GM13976 (cell line): Measurements from ENCODE around the gene CANT1.
A peak's percentile ranks its signal among the peaks of the same experiment; 100 is the strongest.

ENCODE experiments used
- DNase-seq: peaks from one replicate; pipeline ENCODE4 v3.0.0; 2012; ENCODE audit warnings: low spot score
- in situ Hi-C: fragments of 300-500 bp; cut with MboI; formaldehyde crosslinking; loops from one replicate; pipeline ENCODE4 v1.12.0; 2022; ENCODE audit warnings: low sequenced_read_pairs, mixed read lengths, inconsistent platforms; ENCODE audit not compliant: unreplicated experiment
- TF ChIP-seq, protein P1 (sequence below): IDR thresholded peaks from 2 replicates; pipeline ENCODE4 v1.5.1; 2012; ENCODE audit warnings: borderline replicate concordance, mild to moderate bottlenecking; ENCODE audit not compliant: insufficient read depth; ENCODE audit errors: extremely low read depth, missing control alignments, control extremely low read depth

Gene CANT1

DNA sequence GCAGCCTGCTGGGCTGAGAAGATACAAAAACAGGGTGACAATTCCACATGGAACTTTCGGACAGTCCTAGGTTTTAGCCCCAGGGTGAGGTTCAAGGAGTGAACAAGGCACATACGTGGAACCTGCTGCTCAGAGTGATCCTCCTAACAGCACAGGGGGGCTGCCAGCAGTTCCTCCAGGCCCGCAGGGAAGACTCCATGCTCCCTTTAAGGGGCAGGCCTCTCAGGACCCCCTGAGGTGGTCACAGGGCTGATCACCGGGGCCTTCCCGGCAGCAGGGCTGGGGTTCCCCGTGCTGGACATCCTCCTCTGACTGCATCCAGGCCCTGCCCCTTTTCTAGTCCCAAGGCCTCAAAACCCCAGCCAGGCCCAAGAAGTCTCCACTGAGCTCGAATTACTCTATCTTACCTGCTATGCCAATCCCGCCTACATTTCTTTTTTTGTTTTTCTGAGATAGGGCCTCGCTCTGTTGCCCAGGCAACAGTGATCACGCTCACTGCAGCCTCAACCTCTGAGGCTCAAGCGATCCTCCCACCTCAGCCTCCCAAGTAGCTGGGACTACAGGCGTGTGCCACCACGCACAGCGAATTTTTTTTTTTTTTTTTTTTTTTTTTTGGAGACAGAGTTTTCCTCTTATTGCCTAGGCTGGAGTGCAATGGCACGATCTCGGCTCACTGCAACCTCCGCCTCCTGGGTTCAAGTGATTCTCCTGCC lies 10.4 kb downstream of the CANT1 start:
- in situ Hi-C loops, result no loop called here
- TF ChIP-seq, protein P1, sequence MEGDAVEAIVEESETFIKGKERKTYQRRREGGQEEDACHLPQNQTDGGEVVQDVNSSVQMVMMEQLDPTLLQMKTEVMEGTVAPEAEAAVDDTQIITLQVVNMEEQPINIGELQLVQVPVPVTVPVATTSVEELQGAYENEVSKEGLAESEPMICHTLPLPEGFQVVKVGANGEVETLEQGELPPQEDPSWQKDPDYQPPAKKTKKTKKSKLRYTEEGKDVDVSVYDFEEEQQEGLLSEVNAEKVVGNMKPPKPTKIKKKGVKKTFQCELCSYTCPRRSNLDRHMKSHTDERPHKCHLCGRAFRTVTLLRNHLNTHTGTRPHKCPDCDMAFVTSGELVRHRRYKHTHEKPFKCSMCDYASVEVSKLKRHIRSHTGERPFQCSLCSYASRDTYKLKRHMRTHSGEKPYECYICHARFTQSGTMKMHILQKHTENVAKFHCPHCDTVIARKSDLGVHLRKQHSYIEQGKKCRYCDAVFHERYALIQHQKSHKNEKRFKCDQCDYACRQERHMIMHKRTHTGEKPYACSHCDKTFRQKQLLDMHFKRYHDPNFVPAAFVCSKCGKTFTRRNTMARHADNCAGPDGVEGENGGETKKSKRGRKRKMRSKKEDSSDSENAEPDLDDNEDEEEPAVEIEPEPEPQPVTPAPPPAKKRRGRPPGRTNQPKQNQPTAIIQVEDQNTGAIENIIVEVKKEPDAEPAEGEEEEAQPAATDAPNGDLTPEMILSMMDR, result no peak

DNA sequence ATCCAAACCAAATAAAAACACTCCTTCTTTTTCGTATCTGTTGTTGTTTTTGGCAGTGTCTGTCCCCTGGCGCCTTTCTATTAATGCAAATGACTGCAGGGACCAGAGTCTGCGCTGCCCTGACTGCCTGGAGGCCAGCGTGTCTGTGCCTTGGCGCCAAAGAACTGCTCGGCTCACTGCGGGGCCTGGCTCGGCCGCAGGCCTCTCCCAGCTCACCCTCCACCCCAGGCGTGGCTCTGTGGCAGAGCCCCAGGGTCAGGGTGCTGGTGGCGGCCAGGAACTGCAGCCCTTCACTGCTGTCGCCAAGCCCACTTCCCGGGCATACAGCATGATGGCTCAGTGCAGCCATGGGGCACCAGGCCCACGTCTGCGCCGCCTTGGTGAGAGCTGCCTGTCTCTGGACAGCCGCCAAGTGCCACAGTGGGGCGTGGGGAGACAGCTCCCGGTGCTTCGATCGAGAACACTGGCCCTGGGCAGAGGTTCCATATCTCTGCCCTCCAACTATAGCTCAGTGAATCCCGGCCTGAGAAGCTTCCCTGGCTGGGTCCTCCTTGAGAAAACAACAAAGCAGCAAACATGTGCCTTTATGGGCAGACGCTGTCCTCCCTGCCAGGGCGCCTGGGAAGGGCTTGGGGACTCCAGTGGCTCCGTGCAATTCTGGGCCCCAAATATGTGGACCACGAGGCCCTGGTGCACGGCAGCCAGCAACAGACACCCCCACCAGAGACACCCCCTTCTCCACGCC lies 11.1 kb downstream of the CANT1 start:
- DNase-seq, result peak; percentile 27
- TF ChIP-seq, protein P1, result no peak
- in situ Hi-C loops, result no loop called here

More for the DNA sequence above, 10.4 kb downstream of the CANT1 start:
- DNase-seq, result no peak

- DNase-seq, result peak; percentile 26
- in situ Hi-C loops, result no loop called here
- TF ChIP-seq, protein P1, result no peak
Observed at GRCh38 chr17:78997881-78998280, 11.7 kb downstream of the CANT1 start.

GRCh38 chr17:78997231-78997741 lies 12.3 kb downstream of the CANT1 start:
- TF ChIP-seq, protein P1, result no peak
- no peak for DNase-seq
- in situ Hi-C loops, result no loop called here

DNA sequence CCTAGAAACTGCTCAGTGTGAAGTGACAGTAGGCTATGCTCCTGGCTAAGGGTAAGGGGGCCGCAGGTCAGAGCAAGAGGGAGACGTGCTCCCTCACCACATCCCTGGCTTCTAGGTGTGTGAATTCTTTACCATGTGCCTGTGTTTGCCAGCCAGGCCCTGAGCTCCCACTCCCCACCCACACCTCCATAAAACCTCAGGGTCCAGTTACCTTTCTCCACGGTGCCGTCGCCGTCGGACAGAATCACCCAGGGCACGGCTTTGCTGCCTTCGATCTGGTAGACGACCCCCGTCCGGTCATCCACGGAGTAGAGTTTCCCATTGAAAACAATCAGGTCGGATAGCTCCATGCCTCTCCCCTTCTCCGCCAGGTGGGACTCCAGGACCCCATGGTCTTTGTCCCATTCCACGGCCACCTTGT lies 12.8 kb downstream of the CANT1 start:
- DNase-seq, result peak; percentile 24
- TF ChIP-seq, protein P1, result no peak
- in situ Hi-C loops, result no loop called here

- in situ Hi-C loops, result no loop called here
- TF ChIP-seq, protein P1, result no peak
- DNase-seq, result peak; percentile 30
Observed at GRCh38 chr17:78995761-78996451, 13.7 kb downstream of the CANT1 start.
